ENCODE data around the gene C19orf18.
"Not testable (repeated sequence)": the region's sequence is repeated elsewhere in the genome, so short reads cannot be mapped to it uniquely, and the experiment has no call there.

The C19orf18 gene

DNA sequence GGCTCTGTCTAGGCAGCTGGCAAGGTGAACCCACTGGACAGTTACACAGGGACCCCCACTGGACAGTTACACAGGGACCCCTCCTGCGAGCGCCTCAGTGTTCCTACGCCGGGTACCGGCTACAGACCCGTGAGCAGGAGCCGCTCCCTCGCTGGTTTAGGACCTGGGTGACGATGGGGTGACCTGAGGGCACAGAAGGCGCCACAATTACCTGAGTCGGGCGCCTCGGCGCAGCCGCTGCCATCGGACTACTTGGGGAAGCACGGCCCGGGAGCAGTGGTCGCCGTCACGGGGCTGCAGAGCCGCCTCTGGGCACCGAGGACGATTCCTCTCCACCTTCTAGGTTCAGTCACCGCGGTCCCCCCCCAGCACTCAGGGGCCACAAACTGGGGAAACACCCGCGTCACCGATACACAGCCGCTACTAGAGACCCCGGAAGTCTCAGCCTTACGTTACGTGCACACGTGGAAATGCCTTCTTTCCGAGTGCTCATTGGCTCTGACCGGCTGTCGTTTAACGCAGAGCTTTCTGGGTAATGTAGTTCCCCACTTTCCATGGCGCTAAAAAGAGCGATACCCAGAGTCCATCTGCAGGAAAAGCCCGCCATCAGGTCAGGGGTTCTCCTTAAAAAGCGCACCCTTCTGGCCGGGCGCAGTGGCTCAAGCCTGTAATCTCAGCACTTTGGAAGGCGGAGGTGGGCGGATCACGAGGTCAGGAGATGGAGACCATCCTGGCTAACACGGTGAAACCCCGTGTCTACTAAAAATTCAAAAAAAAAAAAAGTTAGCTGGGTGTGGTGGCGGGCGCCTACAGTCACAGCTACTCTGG, 58.0 kb downstream of the C19orf18 start, which contains the start of gene ZNF417:
Gene ZNF417, minus strand, starts transcription at position 425 of the 828 bp plus-strand sequence. Its CDS starts 181 bp downstream, at position 244.
- Mint-ChIP-seq H3K4me1 (ENCODE audit: low read depth) (peaks cover 22% of the 10 kb centered on the region), H3K4me3 (peak within 1 kb of the TSS; percentile 95), H3K36me3 (ENCODE audit: low read depth) (peaks cover 55% of the 10 kb centered on the region), H3K27ac (peak within 1 kb of the TSS; percentile 96), H3K9me3 (peaks cover 66% of the 10 kb centered on the region)
- H3K27me3 Mint-ChIP-seq (ENCODE audit: low read depth): not testable (repeated sequence)

DNA sequence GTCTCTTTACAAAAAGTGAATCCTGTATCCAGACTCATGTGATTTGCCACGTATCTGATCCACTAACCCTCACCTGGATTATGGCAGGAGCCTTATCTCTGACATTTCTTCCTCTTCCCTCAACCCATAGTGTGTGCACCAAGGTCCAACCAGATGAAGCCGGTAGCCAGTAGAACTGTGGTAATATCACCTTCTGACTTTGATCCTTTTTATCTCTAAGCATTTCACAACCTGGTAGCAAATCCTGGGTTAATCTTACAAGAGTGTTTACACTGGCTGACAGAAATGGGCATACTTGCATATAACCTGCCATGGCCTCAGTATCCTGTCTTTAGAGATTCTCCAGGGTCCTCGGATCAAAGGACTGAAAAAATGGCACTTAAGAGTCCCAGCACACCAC, 59.8 kb downstream of the C19orf18 start:
- Mint-ChIP-seq H3K9me3 (peaks cover 62% of the 10 kb centered on the region), H3K36me3 (ENCODE audit: low read depth) (peaks cover 64% of the 10 kb centered on the region), H3K4me3 (peak overlapping the region; percentile 40), H3K4me1 (ENCODE audit: low read depth) (peaks cover 22% of the 10 kb centered on the region), H3K27me3 (ENCODE audit: low read depth) (no peaks in the 10 kb centered on the region), H3K27ac (no peak overlapping the region)
